WTC11 (cell line): ENCODE data around the gene SLC35A4. TPM values are rescaled to one million over a fixed set of nuclear protein-coding genes. Genes with fewer than 3 reads are reported as not detected.

Experiments
- ATAC-seq: fragments of 200-7000 bp; cut with Tn5 transposase; 2 replicates; pipeline ENCODE4 v1.10.0; 2021; ENCODE audit warnings: mild to moderate bottlenecking, moderate library complexity
- CTCF ChIA-PET: fragments of 300-600 bp; sonication (Branson Sonifier 250); formaldehyde crosslinking; loops from one replicate; lab custom pipeline; 2021; ENCODE audit warnings: antibody characterized with exemption; lab: Charles Lee
- POLR2A ChIA-PET: fragments of 350-600 bp; sonication (Branson Sonifier 250); formaldehyde crosslinking; loops from one replicate; lab custom pipeline; 2021; ENCODE audit warnings: antibody characterized with exemption; lab: Charles Lee
- DNase-seq: peaks from one replicate; pipeline ENCODE4 v3.0.0; 2021; ENCODE audit warnings: low spot score
- H3K27ac Mint-ChIP-seq: 2 replicates; pipeline ENCODE4 v1.8.0; 2021; ENCODE audit warnings: mixed read lengths
- H3K27me3 Mint-ChIP-seq: 2 replicates; pipeline ENCODE4 v1.8.0; 2021; ENCODE audit warnings: low read depth, mild to moderate bottlenecking, moderate library complexity, mixed read lengths
- H3K36me3 Mint-ChIP-seq: 2 replicates; pipeline ENCODE4 v1.8.0; 2021; ENCODE audit warnings: mixed read lengths
- H3K4me1 Mint-ChIP-seq: 2 replicates; pipeline ENCODE4 v1.8.0; 2022; ENCODE audit warnings: mixed read lengths
- H3K4me3 Mint-ChIP-seq: 2 replicates; pipeline ENCODE4 v1.8.0; 2021; ENCODE audit warnings: mild to moderate bottlenecking, moderate library complexity, mixed read lengths
- H3K9me3 Mint-ChIP-seq: 2 replicates; pipeline ENCODE4 v1.8.0; 2021; ENCODE audit warnings: mixed read lengths
- AFF4 ChIP-seq: sonication (generic); formaldehyde crosslinking; IDR thresholded peaks from 2 replicates; pipeline ENCODE4 v1.8.1; 2023; ENCODE audit warnings: mild to moderate bottlenecking, missing genetic modification reagents, borderline replicate concordance
- ATF1 ChIP-seq: sonication (generic); formaldehyde crosslinking; IDR thresholded peaks from 2 replicates; pipeline ENCODE4 v1.8.1; 2023; ENCODE audit warnings: mild to moderate bottlenecking, moderate library complexity, missing genetic modification reagents
- CTCF ChIP-seq: fragments of 200-600 bp; IDR thresholded peaks from 2 replicates; pipeline ENCODE4 v1.8.0; 2022; ENCODE audit warnings: antibody characterized with exemption
- E2F5 ChIP-seq: sonication (generic); formaldehyde crosslinking; IDR thresholded peaks from 2 replicates; pipeline ENCODE4 v1.8.1; 2022; ENCODE audit warnings: mild to moderate bottlenecking, moderate library complexity, missing genetic modification reagents
- FOXK1 ChIP-seq: sonication (generic); formaldehyde crosslinking; IDR thresholded peaks from 2 replicates; pipeline ENCODE4 v1.8.0; 2022; ENCODE audit warnings: mild to moderate bottlenecking, moderate library complexity, missing genetic modification reagents
- JAZF1 ChIP-seq: fragments of 250-450 bp; sonication (Bioruptor Pico); IDR thresholded peaks from 2 replicates; pipeline ENCODE4 v1.9.0; 2021; ENCODE audit warnings: moderate library complexity, mild to moderate bottlenecking, inconsistent platforms
- NFE2L1 ChIP-seq: sonication (generic); formaldehyde crosslinking; IDR thresholded peaks from 2 replicates; pipeline ENCODE4 v1.8.1; 2023; ENCODE audit warnings: missing genetic modification reagents
- NR1H2 ChIP-seq: sonication (generic); formaldehyde crosslinking; IDR thresholded peaks from 2 replicates; pipeline ENCODE4 v1.9.0; 2021; ENCODE audit warnings: mild to moderate bottlenecking, moderate library complexity, missing genetic modification reagents
- NR3C1 ChIP-seq: sonication (generic); formaldehyde crosslinking; conservative IDR thresholded peaks from 2 replicates; pipeline ENCODE4 v1.8.1; 2023; ENCODE audit warnings: low read depth, mild to moderate bottlenecking, missing genetic modification reagents
- RELA ChIP-seq: sonication (generic); formaldehyde crosslinking; IDR thresholded peaks from 2 replicates; pipeline ENCODE4 v1.8.1; 2022; ENCODE audit warnings: missing genetic modification reagents, mild to moderate bottlenecking, borderline replicate concordance
- SMAD3 ChIP-seq: sonication (generic); formaldehyde crosslinking; IDR thresholded peaks from 2 replicates; pipeline ENCODE4 v1.8.0; 2022; ENCODE audit warnings: missing genetic modification reagents, mild to moderate bottlenecking, borderline replicate concordance
- STAT6 ChIP-seq: sonication (generic); formaldehyde crosslinking; conservative IDR thresholded peaks from 2 replicates; pipeline ENCODE4 v1.8.1; 2023; ENCODE audit warnings: mild to moderate bottlenecking, low read depth, missing genetic modification reagents, moderate library complexity
- TEAD1 ChIP-seq: sonication (generic); formaldehyde crosslinking; IDR thresholded peaks from 2 replicates; pipeline ENCODE4 v1.8.0; 2022; ENCODE audit warnings: mild to moderate bottlenecking, missing genetic modification reagents
- TP53 ChIP-seq: sonication (generic); formaldehyde crosslinking; IDR thresholded peaks from 2 replicates; pipeline ENCODE4 v1.8.1; 2023; ENCODE audit warnings: mild to moderate bottlenecking, missing genetic modification reagents
- ZNF423 ChIP-seq: fragments of 250-450 bp; sonication (Bioruptor Pico); IDR thresholded peaks from 2 replicates; pipeline ENCODE4 v2.1.2; 2022; ENCODE audit warnings: mild to moderate bottlenecking, moderate library complexity
- ZNF671 ChIP-seq: fragments of 250-450 bp; sonication (Bioruptor Pico); IDR thresholded peaks from 2 replicates; pipeline ENCODE4 v1.8.0; 2021; ENCODE audit warnings: mild to moderate bottlenecking
- total RNA-seq: library from RNA; stranded (reverse); gene quantifications from 3 replicates; pipeline ENCODE4 v1.2.3, GENCODE V29; 2021
- TF ChIP-seq, protein P1 (sequence below): fragments of 250-450 bp; sonication (Bioruptor Pico); IDR thresholded peaks from 2 replicates; pipeline ENCODE4 v1.9.0; 2021; ENCODE audit warnings: moderate library complexity, mild to moderate bottlenecking, inconsistent platforms, borderline replicate concordance
- TF ChIP-seq, protein P2 (sequence below): sonication (generic); formaldehyde crosslinking; IDR thresholded peaks from 2 replicates; pipeline ENCODE4 v1.8.1; 2022; ENCODE audit warnings: mild to moderate bottlenecking, missing genetic modification reagents, moderate library complexity, borderline replicate concordance
- TF ChIP-seq, protein P3 (sequence below): fragments of 250-450 bp; sonication (Bioruptor Pico); IDR thresholded peaks from 2 replicates; pipeline ENCODE4 v1.9.0; 2021; ENCODE audit warnings: mild to moderate bottlenecking, borderline replicate concordance
- TF ChIP-seq, protein P4 (sequence below): fragments of 250-450 bp; sonication (Bioruptor Pico); IDR thresholded peaks from 2 replicates; pipeline ENCODE4 v1.9.0; 2021; ENCODE audit warnings: mild to moderate bottlenecking

The SLC35A4 gene
- total RNA-seq, 1 experiment from 2014 or later = 74.7 TPM

GRCh38 chr5:140571105-140571504 is 6.5 kb downstream of the SLC35A4 start (continued):
- TF ChIP-seq ZNF423 (CRISPR knock-in tag) (no peak), NFE2L1 (CRISPR knock-in tag) (no peak), CTCF (no peak), NR1H2 (CRISPR knock-in tag) (no peak), FOXK1 (CRISPR knock-in tag) (no peak), TEAD1 (CRISPR knock-in tag) (no peak), RELA (CRISPR knock-in tag) (no peak), E2F5 (CRISPR knock-in tag) (no peak)
- TF ChIP-seq, protein P1, sequence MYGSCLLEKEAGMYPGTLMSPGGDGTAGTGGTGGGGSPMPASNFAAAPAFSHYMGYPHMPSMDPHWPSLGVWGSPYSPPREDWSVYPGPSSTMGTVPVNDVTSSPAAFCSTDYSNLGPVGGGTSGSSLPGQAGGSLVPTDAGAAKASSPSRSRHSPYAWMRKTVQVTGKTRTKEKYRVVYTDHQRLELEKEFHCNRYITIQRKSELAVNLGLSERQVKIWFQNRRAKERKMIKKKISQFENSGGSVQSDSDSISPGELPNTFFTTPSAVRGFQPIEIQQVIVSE (CRISPR knock-in tag) = no peak
- TF ChIP-seq, protein P2, sequence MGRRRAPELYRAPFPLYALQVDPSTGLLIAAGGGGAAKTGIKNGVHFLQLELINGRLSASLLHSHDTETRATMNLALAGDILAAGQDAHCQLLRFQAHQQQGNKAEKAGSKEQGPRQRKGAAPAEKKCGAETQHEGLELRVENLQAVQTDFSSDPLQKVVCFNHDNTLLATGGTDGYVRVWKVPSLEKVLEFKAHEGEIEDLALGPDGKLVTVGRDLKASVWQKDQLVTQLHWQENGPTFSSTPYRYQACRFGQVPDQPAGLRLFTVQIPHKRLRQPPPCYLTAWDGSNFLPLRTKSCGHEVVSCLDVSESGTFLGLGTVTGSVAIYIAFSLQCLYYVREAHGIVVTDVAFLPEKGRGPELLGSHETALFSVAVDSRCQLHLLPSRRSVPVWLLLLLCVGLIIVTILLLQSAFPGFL = no peak
- TF ChIP-seq, all 79 proteins: peak for 0

DNA sequence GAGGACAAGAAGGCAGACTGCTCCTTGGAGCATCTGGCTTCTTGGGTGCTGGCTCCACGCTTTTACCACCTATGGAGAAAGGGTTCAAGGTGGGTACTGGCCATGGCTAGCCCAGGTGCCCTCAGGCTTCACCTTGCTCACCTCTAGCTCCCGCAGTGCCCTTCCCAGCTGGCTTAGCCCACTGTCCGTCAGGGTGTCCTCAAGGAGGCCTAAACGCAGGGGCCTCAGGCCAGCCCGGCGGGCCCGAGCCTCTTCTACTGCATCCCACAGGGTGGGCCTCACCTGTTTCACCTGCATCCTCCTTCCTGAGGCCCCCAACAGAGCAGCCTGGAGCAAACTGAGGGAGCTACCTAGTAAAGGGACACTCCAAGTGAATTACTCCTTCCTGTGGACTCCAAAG is 9.1 kb downstream of the SLC35A4 start:
- CTCF ChIA-PET = interaction anchor here (1.8 kb wide), 1 partner anchor 61 kb away, joined by 7 read pairs; no protein-coding TSS in a partner anchor
- Mint-ChIP-seq H3K36me3 (no peaks in the 10 kb centered on the region), H3K9me3 (no peaks in the 10 kb centered on the region; the same call in 1 of the 2 replicates), H3K27me3 (peaks cover 5% of the 10 kb centered on the region), H3K4me1 (no peaks in the 10 kb centered on the region), H3K27ac (no peak overlapping the region), H3K4me3 (no peak overlapping the region)
- DNase-seq = no peak
- POLR2A ChIA-PET = no interaction called here
- no peak for ATAC-seq
- TF ChIP-seq SMAD3 (CRISPR knock-in tag) (no peak), TEAD1 (CRISPR knock-in tag) (no peak), NR3C1 (CRISPR knock-in tag) (no peak), JAZF1 (CRISPR knock-in tag) (no peak), AFF4 (CRISPR knock-in tag) (no peak), TP53 (CRISPR knock-in tag) (no peak), STAT6 (CRISPR knock-in tag) (no peak), ZNF671 (CRISPR knock-in tag) (no peak), ATF1 (CRISPR knock-in tag) (no peak)
- TF ChIP-seq, protein P3, sequence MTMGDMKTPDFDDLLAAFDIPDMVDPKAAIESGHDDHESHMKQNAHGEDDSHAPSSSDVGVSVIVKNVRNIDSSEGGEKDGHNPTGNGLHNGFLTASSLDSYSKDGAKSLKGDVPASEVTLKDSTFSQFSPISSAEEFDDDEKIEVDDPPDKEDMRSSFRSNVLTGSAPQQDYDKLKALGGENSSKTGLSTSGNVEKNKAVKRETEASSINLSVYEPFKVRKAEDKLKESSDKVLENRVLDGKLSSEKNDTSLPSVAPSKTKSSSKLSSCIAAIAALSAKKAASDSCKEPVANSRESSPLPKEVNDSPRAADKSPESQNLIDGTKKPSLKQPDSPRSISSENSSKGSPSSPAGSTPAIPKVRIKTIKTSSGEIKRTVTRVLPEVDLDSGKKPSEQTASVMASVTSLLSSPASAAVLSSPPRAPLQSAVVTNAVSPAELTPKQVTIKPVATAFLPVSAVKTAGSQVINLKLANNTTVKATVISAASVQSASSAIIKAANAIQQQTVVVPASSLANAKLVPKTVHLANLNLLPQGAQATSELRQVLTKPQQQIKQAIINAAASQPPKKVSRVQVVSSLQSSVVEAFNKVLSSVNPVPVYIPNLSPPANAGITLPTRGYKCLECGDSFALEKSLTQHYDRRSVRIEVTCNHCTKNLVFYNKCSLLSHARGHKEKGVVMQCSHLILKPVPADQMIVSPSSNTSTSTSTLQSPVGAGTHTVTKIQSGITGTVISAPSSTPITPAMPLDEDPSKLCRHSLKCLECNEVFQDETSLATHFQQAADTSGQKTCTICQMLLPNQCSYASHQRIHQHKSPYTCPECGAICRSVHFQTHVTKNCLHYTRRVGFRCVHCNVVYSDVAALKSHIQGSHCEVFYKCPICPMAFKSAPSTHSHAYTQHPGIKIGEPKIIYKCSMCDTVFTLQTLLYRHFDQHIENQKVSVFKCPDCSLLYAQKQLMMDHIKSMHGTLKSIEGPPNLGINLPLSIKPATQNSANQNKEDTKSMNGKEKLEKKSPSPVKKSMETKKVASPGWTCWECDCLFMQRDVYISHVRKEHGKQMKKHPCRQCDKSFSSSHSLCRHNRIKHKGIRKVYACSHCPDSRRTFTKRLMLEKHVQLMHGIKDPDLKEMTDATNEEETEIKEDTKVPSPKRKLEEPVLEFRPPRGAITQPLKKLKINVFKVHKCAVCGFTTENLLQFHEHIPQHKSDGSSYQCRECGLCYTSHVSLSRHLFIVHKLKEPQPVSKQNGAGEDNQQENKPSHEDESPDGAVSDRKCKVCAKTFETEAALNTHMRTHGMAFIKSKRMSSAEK = no peak
- TF ChIP-seq, protein P4, sequence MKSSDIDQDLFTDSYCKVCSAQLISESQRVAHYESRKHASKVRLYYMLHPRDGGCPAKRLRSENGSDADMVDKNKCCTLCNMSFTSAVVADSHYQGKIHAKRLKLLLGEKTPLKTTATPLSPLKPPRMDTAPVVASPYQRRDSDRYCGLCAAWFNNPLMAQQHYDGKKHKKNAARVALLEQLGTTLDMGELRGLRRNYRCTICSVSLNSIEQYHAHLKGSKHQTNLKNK (CRISPR knock-in tag) = no peak
